H9 (cell line): Measurements from ENCODE around the gene TBC1D2. TPM values are rescaled to one million over a fixed set of nuclear protein-coding genes. Genes with fewer than 3 reads are reported as not detected.

Experiments used
- DNase-seq: peaks from one replicate; pipeline ENCODE4 v3.0.0-alpha.2; 2017
- H2AFZ ChIP-seq: one replicate; pipeline ENCODE4 v1.6.1; 2013; ENCODE audit warnings: mild to moderate bottlenecking, low read length, control low read depth, moderate library complexity
- H2AK5ac ChIP-seq: 2 replicates; pipeline ENCODE4 v1.6.1; 2013; ENCODE audit warnings: low read length, control low read depth, mixed read lengths; ENCODE audit not compliant: insufficient read length
- H2BK120ac ChIP-seq: one replicate; pipeline ENCODE4 v1.6.1; 2013; ENCODE audit warnings: low read depth, mild to moderate bottlenecking, low read length, control low read depth, inconsistent platforms; ENCODE audit not compliant: poor library complexity, severe bottlenecking
- H2BK12ac ChIP-seq: 2 replicates; pipeline ENCODE4 v1.6.1; 2013; ENCODE audit warnings: low read length, control low read depth, mixed read lengths, low read depth; ENCODE audit not compliant: insufficient read length
- H2BK15ac ChIP-seq: 2 replicates; pipeline ENCODE4 v1.6.1; 2013; ENCODE audit warnings: low read depth, low read length, control low read depth
- H2BK20ac ChIP-seq: one replicate; pipeline ENCODE4 v1.6.1; 2013; ENCODE audit warnings: low read depth, mild to moderate bottlenecking, low read length, control low read depth, inconsistent platforms; ENCODE audit not compliant: poor library complexity, severe bottlenecking
- H2BK5ac ChIP-seq: 2 replicates; pipeline ENCODE4 v1.6.1; 2013; ENCODE audit warnings: low read length, control low read depth, mixed read lengths; ENCODE audit not compliant: insufficient read length
- H3K14ac ChIP-seq: 2 replicates; pipeline ENCODE4 v1.6.1; 2013; ENCODE audit warnings: low read length, control low read depth; ENCODE audit not compliant: insufficient read depth
- H3K18ac ChIP-seq: 2 replicates; pipeline ENCODE4 v1.6.1; 2013; ENCODE audit warnings: low read depth, mild to moderate bottlenecking, mixed read lengths, low read length, control low read depth; ENCODE audit not compliant: insufficient read length
- H3K23ac ChIP-seq: 2 replicates; pipeline ENCODE4 v1.6.1; 2013; ENCODE audit warnings: low read length, control low read depth, mixed read lengths, low read depth; ENCODE audit not compliant: insufficient read length
- H3K23me2 ChIP-seq: 2 replicates; pipeline ENCODE4 v1.6.1; 2013; ENCODE audit warnings: low read depth, mild to moderate bottlenecking, mixed read lengths, low read length, control low read depth; ENCODE audit not compliant: insufficient read length, poor library complexity, severe bottlenecking
- H3K27ac ChIP-seq: 2 replicates; pipeline ENCODE4 v1.5.1; 2013; ENCODE audit warnings: low read length, control low read depth, mixed read lengths, low read depth; ENCODE audit not compliant: insufficient read length
- H3K27me3 ChIP-seq: 2 replicates; pipeline ENCODE4 v1.6.1; 2013; ENCODE audit warnings: low read length, control low read depth, inconsistent platforms; ENCODE audit not compliant: insufficient read depth
- H3K4ac ChIP-seq: 2 replicates; pipeline ENCODE4 v1.6.1; 2013; ENCODE audit warnings: low read depth, mild to moderate bottlenecking, control low read depth, inconsistent platforms, low read length, moderate library complexity
- H3K4me1 ChIP-seq: 2 replicates; pipeline ENCODE4 v1.6.1; 2013; ENCODE audit warnings: low read length, control low read depth, inconsistent platforms; ENCODE audit not compliant: insufficient read depth
- H3K4me2 ChIP-seq: 2 replicates; pipeline ENCODE4 v1.6.1; 2013; ENCODE audit warnings: low read length, control low read depth, mixed read lengths; ENCODE audit not compliant: insufficient read length, insufficient read depth
- H3K56ac ChIP-seq: 2 replicates; pipeline ENCODE4 v1.6.1; 2013; ENCODE audit warnings: low read depth, mild to moderate bottlenecking, mixed read lengths, low read length, control low read depth; ENCODE audit not compliant: insufficient read length
- H3K79me1 ChIP-seq: 2 replicates; pipeline ENCODE4 v1.6.1; 2013; ENCODE audit warnings: low read depth, mild to moderate bottlenecking, moderate library complexity, low read length, control low read depth, inconsistent platforms; ENCODE audit not compliant: insufficient read depth, poor library complexity, severe bottlenecking
- H3K79me2 ChIP-seq: 2 replicates; pipeline ENCODE4 v1.6.1; 2013; ENCODE audit warnings: low read length, control low read depth, inconsistent platforms; ENCODE audit not compliant: insufficient read depth
- H3K9ac ChIP-seq: 2 replicates; pipeline ENCODE4 v1.6.1; 2013; ENCODE audit warnings: low read length, control low read depth, mixed read lengths; ENCODE audit not compliant: insufficient read length; ENCODE audit errors: extremely low read depth
- H3K9me3 ChIP-seq: one replicate; pipeline ENCODE4 v1.6.1; 2013; ENCODE audit warnings: low read depth, low read length, inconsistent platforms; ENCODE audit not compliant: control insufficient read depth
- H3T11ph ChIP-seq: one replicate; pipeline ENCODE4 v1.6.1; 2013; ENCODE audit warnings: mild to moderate bottlenecking, low read length, control low read depth, inconsistent platforms
- H4K20me1 ChIP-seq: one replicate; pipeline ENCODE4 v1.6.1; 2013; ENCODE audit not compliant: control insufficient read depth, insufficient read length, insufficient read depth
- H4K5ac ChIP-seq: 2 replicates; pipeline ENCODE4 v1.6.1; 2013; ENCODE audit warnings: low read depth, mild to moderate bottlenecking, mixed read lengths, low read length, control low read depth; ENCODE audit not compliant: insufficient read length
- H4K8ac ChIP-seq: replicated peaks from 2 replicates; pipeline ENCODE4 v1.6.1; 2013; ENCODE audit warnings: low read length, control low read depth, mixed read lengths, low read depth; ENCODE audit not compliant: insufficient read length
- H4K91ac ChIP-seq: 2 replicates; pipeline ENCODE4 v1.6.1; 2013; ENCODE audit warnings: low read depth, mild to moderate bottlenecking, moderate library complexity, mixed read lengths, low read length, control low read depth; ENCODE audit not compliant: insufficient read length
- H3K27ac Mint-ChIP-seq, 3 experiments: 2 replicates in 2 of 3; 3 replicates in 1 of 3; pipeline ENCODE4 v1.8.0; 2020 to 2021; ENCODE audit warnings: mixed read lengths in 3 of 3, mild to moderate bottlenecking in 1 of 3, moderate library complexity in 1 of 3
- H3K27me3 Mint-ChIP-seq: 2 replicates; pipeline ENCODE4 v1.8.0; 2021; ENCODE audit warnings: low read depth, mild to moderate bottlenecking, moderate library complexity, mixed read lengths
- H3K36me3 Mint-ChIP-seq, 3 experiments: 2 replicates in 2 of 3; 3 replicates in 1 of 3; pipeline ENCODE4 v1.8.0; 2020 to 2021; ENCODE audit warnings: low read depth in 3 of 3, mixed read lengths in 3 of 3; ENCODE audit not compliant: insufficient read depth in 1 of 3
- H3K4me1 Mint-ChIP-seq, 2 experiments: 2 replicates each; pipeline ENCODE4 v1.8.0; 2020; ENCODE audit warnings: mixed read lengths in 2 of 2
- H3K4me3 Mint-ChIP-seq, 2 experiments: 2 replicates in 1 of 2; 3 replicates in 1 of 2; pipeline ENCODE4 v1.8.0; 2020 to 2021; ENCODE audit warnings: mild to moderate bottlenecking in 2 of 2, mixed read lengths in 2 of 2, moderate library complexity in 1 of 2
- H3K9me3 Mint-ChIP-seq, 2 experiments: 2 replicates in 1 of 2; 3 replicates in 1 of 2; pipeline ENCODE4 v1.8.0; 2020; ENCODE audit warnings: mild to moderate bottlenecking in 2 of 2, mixed read lengths in 2 of 2, moderate library complexity in 1 of 2
- CTCF ChIP-seq: fragments of 200-600 bp; sonication (generic); conservative IDR thresholded peaks from 3 replicates; pipeline ENCODE4 v1.8.0; 2021; ENCODE audit warnings: antibody characterized with exemption, mild to moderate bottlenecking
- WGBS: extraction: QIAGEN DNeasy Blood & Tissue Kit; methylation state at CpG from one replicate; pipeline ENCODE4 v1.1.7; 2013; ENCODE audit warnings: missing lambda C conversion rate, low lambda C conversion rate, mixed read lengths; ENCODE audit not compliant: insufficient read length; ENCODE audit errors: extremely low coverage; 5-methylcytosine and 5-hydroxymethylcytosine counted together
- total RNA-seq: library from RNA; stranded (reverse); gene quantifications from 2 replicates; pipeline ENCODE4 v1.2.1, GENCODE V29; 2021

Gene TBC1D2
- total RNA-seq, 1 experiment from 2014 or later, result 2.9 TPM

GRCh38 chr9:98187926-98188325 lies 67.5 kb downstream of the TBC1D2 start:
- TF ChIP-seq CTCF, result no peak
- no peak overlapping the region for H2BK5ac ChIP-seq
- no peak overlapping the region for H3K18ac ChIP-seq
- peaks cover 2% of the 10 kb centered on the region; the same call in 1 of the 2 replicates for H3K79me2 ChIP-seq
- Mint-ChIP-seq H3K27me3 (peaks cover 2% of the 10 kb centered on the region; the same call in 1 of the 2 replicates), H3K4me3 (no peak overlapping the region), H3K27ac (peak overlapping the region in 1 of 3 experiments; percentile 66; a peak in 1 of 7 replicates), H3K36me3 (no peaks in the 10 kb centered on the region), H3K4me1 (peaks cover 14 to 23% of the 10 kb centered on the region in 2 experiments), H3K9me3 (no peaks in the 10 kb centered on the region)
- H3K4ac ChIP-seq, result no peak overlapping the region
- H3K27me3 ChIP-seq, result no peaks in the 10 kb centered on the region
- H3K56ac ChIP-seq, result no peak overlapping the region
- H3K27ac ChIP-seq, result no peak overlapping the region
- H3K4me2 ChIP-seq, result no peak overlapping the region
- H4K5ac ChIP-seq, result no peak overlapping the region
- no peak overlapping the region for H2BK12ac ChIP-seq
- no peak overlapping the region for H2AK5ac ChIP-seq
- H2BK120ac ChIP-seq, result no peak overlapping the region
- H3K79me1 ChIP-seq, result no peaks in the 10 kb centered on the region
- H4K8ac ChIP-seq, result no peak overlapping the region
- no peak overlapping the region for H2AFZ ChIP-seq
- no peaks in the 10 kb centered on the region for H4K20me1 ChIP-seq
- H3K14ac ChIP-seq, result no peak overlapping the region
- no peak overlapping the region for H4K91ac ChIP-seq
- no peak for DNase-seq
- H2BK15ac ChIP-seq, result no peak overlapping the region
- WGBS, result no CpG with 5 or more reads among the region's 5 CpGs
- no peak overlapping the region for H2BK20ac ChIP-seq
- H3K4me1 ChIP-seq, result no peaks in the 10 kb centered on the region; the same call in 1 of the 2 replicates
- no peak overlapping the region for H3T11ph ChIP-seq
- H3K23ac ChIP-seq, result no peak overlapping the region
- H3K9me3 ChIP-seq, result no peaks in the 10 kb centered on the region
- H3K23me2 ChIP-seq, result peaks cover 6% of the 10 kb centered on the region
- no peak overlapping the region for H3K9ac ChIP-seq
